ENCODE results near the gene PLCB3. TPM values are rescaled to one million over a fixed set of nuclear protein-coding genes. Genes with fewer than 3 reads are reported as not detected.

PLCB3 gene
- total RNA-seq, 2 donors from 2014 or later: 7.5 to 15.5 TPM

GRCh38 chr11:64278576-64279190 is 27.4 kb downstream of the PLCB3 start:
- H3K27me3 ChIP-seq: no peaks in the 10 kb centered on the region
- no peaks in the 10 kb centered on the region for H3K9me3 ChIP-seq
- no peak overlapping the region for H3K4me3 ChIP-seq
- H3K36me3 ChIP-seq: peaks cover 28% of the 10 kb centered on the region
- no peak overlapping the region for H3K27ac ChIP-seq
- DNase-seq (ENCODE audit: low spot score): no peak
- H3K4me1 ChIP-seq: peaks cover 0 to 28% of the 10 kb centered on the region in 2 donors
- TF ChIP-seq CTCF (IDR thresholded peaks at IDR 0.05): no peak

GRCh38 chr11:64281957-64282770 is 30.8 kb downstream of the PLCB3 start:
- H3K9me3 ChIP-seq: no peaks in the 10 kb centered on the region
- DNase-seq (ENCODE audit: low spot score): no peak
- H3K27ac ChIP-seq: peak overlapping the region; percentile 64 to 73

GRCh38 chr11:64283092-64283491 is 31.8 kb downstream of the PLCB3 start:
- no peak for TF ChIP-seq CTCF (IDR thresholded peaks at IDR 0.05)
- H3K27ac ChIP-seq: no peak overlapping the region
- H3K36me3 ChIP-seq: peaks cover 12% of the 10 kb centered on the region
- no peak overlapping the region for H3K4me3 ChIP-seq
- no peak for DNase-seq (ENCODE audit: low spot score)
- peaks cover 0 to 48% of the 10 kb centered on the region in 2 donors for H3K4me1 ChIP-seq
- H3K27me3 ChIP-seq: no peaks in the 10 kb centered on the region
- no peaks in the 10 kb centered on the region for H3K9me3 ChIP-seq

More at GRCh38 chr11:64281957-64282770, 30.8 kb downstream of the PLCB3 start:
- no peaks in the 10 kb centered on the region for H3K27me3 ChIP-seq
- peaks cover 0 to 48% of the 10 kb centered on the region in 2 donors for H3K4me1 ChIP-seq
- no peak overlapping the region for H3K4me3 ChIP-seq
- peaks cover 21% of the 10 kb centered on the region for H3K36me3 ChIP-seq
- TF ChIP-seq CTCF (IDR thresholded peaks at IDR 0.05): no peak

GRCh38 chr11:64284048-64284961 is 33.0 kb downstream of the PLCB3 start, which contains the start of gene BAD:
BAD (minus strand) TSS chr11:64284665; CDS start chr11:64284368, 297 bp downstream.
- H3K27ac ChIP-seq: peak within 1 kb of the TSS; percentile 90 to 96
- H3K27me3 ChIP-seq: no peaks in the 10 kb centered on the region
- peaks cover 6% of the 10 kb centered on the region for H3K36me3 ChIP-seq
- TF ChIP-seq CTCF (IDR thresholded peaks at IDR 0.05): no peak
- DNase-seq (ENCODE audit: low spot score): peak; percentile 97
- H3K9me3 ChIP-seq: no peaks in the 10 kb centered on the region
- peaks cover 0 to 48% of the 10 kb centered on the region in 2 donors for H3K4me1 ChIP-seq
- H3K4me3 ChIP-seq: peak within 1 kb of the TSS; percentile 67 to 68

All from right atrium auricular region (tissue), 2 donors.